Neuron (in vitro differentiated cells): ENCODE measurements around the gene MTCL1.

Experiments
- H2AFZ ChIP-seq: one replicate; pipeline ENCODE4 v1.6.1; 2013; ENCODE audit warnings: low read depth, mild to moderate bottlenecking, inconsistent platforms, low read length, moderate library complexity
- H3K27me3 ChIP-seq: one replicate; pipeline ENCODE4 v1.6.1; 2013; ENCODE audit warnings: low read length; ENCODE audit not compliant: insufficient read depth
- H3K36me3 ChIP-seq: one replicate; pipeline ENCODE4 v1.6.1; 2013; ENCODE audit warnings: low read length; ENCODE audit not compliant: insufficient read depth
- H3K4me1 ChIP-seq: one replicate; pipeline ENCODE4 v1.6.1; 2013; ENCODE audit warnings: low read length; ENCODE audit not compliant: insufficient read depth
- H3K4me3 ChIP-seq: 2 replicates; pipeline ENCODE4 v1.5.1; 2013; ENCODE audit warnings: mild to moderate bottlenecking, low read length, moderate library complexity
- H3K9me3 ChIP-seq: one replicate; pipeline ENCODE4 v1.6.1; 2013; ENCODE audit warnings: low read length

Gene MTCL1

GRCh38 chr18:8724452-8724851 lies 19.1 kb downstream of the MTCL1 start:
- peaks cover 18% of the 10 kb centered on the region for H3K36me3 ChIP-seq
- no peak overlapping the region for H2AFZ ChIP-seq
- peaks cover 3% of the 10 kb centered on the region for H3K9me3 ChIP-seq
- H3K27me3 ChIP-seq, result no peaks in the 10 kb centered on the region
- H3K4me1 ChIP-seq, result peaks cover 2% of the 10 kb centered on the region
- no peak overlapping the region for H3K4me3 ChIP-seq

GRCh38 chr18:8726281-8726680 lies 20.9 kb downstream of the MTCL1 start:
- no peak overlapping the region for H2AFZ ChIP-seq
- H3K4me3 ChIP-seq, result no peak overlapping the region
- peaks cover 3% of the 10 kb centered on the region for H3K9me3 ChIP-seq
- H3K4me1 ChIP-seq, result peaks cover 2% of the 10 kb centered on the region
- no peaks in the 10 kb centered on the region for H3K27me3 ChIP-seq
- peaks cover 12% of the 10 kb centered on the region for H3K36me3 ChIP-seq

GRCh38 chr18:8726963-8727705 lies 21.8 kb downstream of the MTCL1 start:
- Histone ChIP-seq H3K36me3 (peaks cover 4% of the 10 kb centered on the region), H3K27me3 (no peaks in the 10 kb centered on the region), H3K4me1 (peaks cover 2% of the 10 kb centered on the region), H3K9me3 (peaks cover 3% of the 10 kb centered on the region), H3K4me3 (no peak overlapping the region), H2AFZ (no peak overlapping the region)

- Histone ChIP-seq H3K4me3 (no peak overlapping the region), H2AFZ (no peak overlapping the region), H3K27me3 (no peaks in the 10 kb centered on the region), H3K4me1 (peaks cover 10% of the 10 kb centered on the region), H3K9me3 (peaks cover 6% of the 10 kb centered on the region), H3K36me3 (no peaks in the 10 kb centered on the region)
These were observed 24.9 kb downstream of the MTCL1 start for GRCh38 chr18:8730080-8730827.

GRCh38 chr18:8732442-8733360 lies 27.3 kb downstream of the MTCL1 start:
- peaks cover 3% of the 10 kb centered on the region for H3K9me3 ChIP-seq
- H3K4me3 ChIP-seq, result no peak overlapping the region
- H3K27me3 ChIP-seq, result no peaks in the 10 kb centered on the region
- peaks cover 14% of the 10 kb centered on the region for H3K4me1 ChIP-seq
- H3K36me3 ChIP-seq, result no peaks in the 10 kb centered on the region
- no peak overlapping the region for H2AFZ ChIP-seq

- Histone ChIP-seq H3K36me3 (no peaks in the 10 kb centered on the region), H3K4me3 (no peak overlapping the region), H3K9me3 (peaks cover 3% of the 10 kb centered on the region), H3K4me1 (peaks cover 14% of the 10 kb centered on the region), H3K27me3 (no peaks in the 10 kb centered on the region), H2AFZ (no peak overlapping the region)
These were observed 29.1 kb downstream of the MTCL1 start for GRCh38 chr18:8734496-8734895.

- Histone ChIP-seq H3K9me3 (peaks cover 3% of the 10 kb centered on the region), H3K36me3 (no peaks in the 10 kb centered on the region), H3K27me3 (no peaks in the 10 kb centered on the region), H3K4me1 (peaks cover 14% of the 10 kb centered on the region), H3K4me3 (no peak overlapping the region), H2AFZ (no peak overlapping the region)
These were observed 29.9 kb downstream of the MTCL1 start for GRCh38 chr18:8735274-8735673.

- Histone ChIP-seq H3K36me3 (no peaks in the 10 kb centered on the region), H3K4me1 (peaks cover 7% of the 10 kb centered on the region), H3K27me3 (no peaks in the 10 kb centered on the region), H3K4me3 (no peak overlapping the region), H2AFZ (no peak overlapping the region), H3K9me3 (no peaks in the 10 kb centered on the region)
These were observed 35.8 kb downstream of the MTCL1 start for GRCh38 chr18:8741117-8741516.

- peaks cover 7% of the 10 kb centered on the region for H3K4me1 ChIP-seq
- no peaks in the 10 kb centered on the region for H3K36me3 ChIP-seq
- H2AFZ ChIP-seq, result no peak overlapping the region
- no peaks in the 10 kb centered on the region for H3K9me3 ChIP-seq
- no peaks in the 10 kb centered on the region for H3K27me3 ChIP-seq
- H3K4me3 ChIP-seq, result no peak overlapping the region
These were observed 36.2 kb downstream of the MTCL1 start for GRCh38 chr18:8741532-8741931.

GRCh38 chr18:8742387-8743361 lies 37.3 kb downstream of the MTCL1 start:
- no peaks in the 10 kb centered on the region for H3K9me3 ChIP-seq
- H3K4me1 ChIP-seq, result peaks cover 7% of the 10 kb centered on the region
- H3K27me3 ChIP-seq, result no peaks in the 10 kb centered on the region
- H2AFZ ChIP-seq, result no peak overlapping the region
- H3K4me3 ChIP-seq, result no peak overlapping the region
- no peaks in the 10 kb centered on the region for H3K36me3 ChIP-seq

- Histone ChIP-seq H3K27me3 (no peaks in the 10 kb centered on the region), H3K36me3 (peaks cover 5% of the 10 kb centered on the region), H3K4me1 (peaks cover 7% of the 10 kb centered on the region), H3K9me3 (no peaks in the 10 kb centered on the region), H2AFZ (no peak overlapping the region), H3K4me3 (no peak overlapping the region)
These were observed 38.7 kb downstream of the MTCL1 start for GRCh38 chr18:8744038-8744437.

- H3K4me3 ChIP-seq, result no peak overlapping the region
- H2AFZ ChIP-seq, result no peak overlapping the region
- H3K9me3 ChIP-seq, result no peaks in the 10 kb centered on the region
These were observed 39.3 kb downstream of the MTCL1 start for GRCh38 chr18:8744656-8745055.

More at GRCh38 chr18:8744656-8745055, 39.3 kb downstream of the MTCL1 start:
- Histone ChIP-seq H3K36me3 (peaks cover 6% of the 10 kb centered on the region), H3K4me1 (peaks cover 7% of the 10 kb centered on the region), H3K27me3 (no peaks in the 10 kb centered on the region)
